Peyer's patch (tissue), 4 donors: Measurements from ENCODE around the gene NDUFS5. TPM values are rescaled to one million over a fixed set of nuclear protein-coding genes. Genes with fewer than 3 reads are reported as not detected.

Source experiments
- DNase-seq, 3 donors: peaks; one replicate each; pipeline ENCODE4 v3.0.0-alpha.2; 2017 to 2019
- H3K27ac ChIP-seq, 4 donors: fragments of 200-600 bp; sonication (generic); one replicate each; pipeline ENCODE4 v1.5.1; 2016 to 2019
- H3K27me3 ChIP-seq, 2 donors: fragments of 200-600 bp; sonication (generic); one replicate each; pipeline ENCODE4 v1.5.1; 2019
- H3K36me3 ChIP-seq, 3 donors: fragments of 200-600 bp; sonication (generic); one replicate each; pipeline ENCODE4 v1.5.1; 2016 to 2019
- H3K4me1 ChIP-seq, 4 donors: fragments of 200-600 bp; sonication (generic); one replicate each; pipeline ENCODE4 v1.5.1; 2016 to 2019
- H3K4me3 ChIP-seq, 4 donors: fragments of 200-600 bp; sonication (generic); 1 replicate in 3 of 4; 2 replicates in 1 of 4; pipeline ENCODE4 v1.5.1; 2016 to 2019; ENCODE audit warnings: mild to moderate bottlenecking in 1 of 4
- H3K9me3 ChIP-seq, 4 donors: fragments of 200-600 bp; sonication (generic); one replicate each; pipeline ENCODE4 v1.5.1; 2016 to 2019; ENCODE audit warnings: mild to moderate bottlenecking in 1 of 4
- POLR2A ChIP-seq, 2 donors: fragments of 450-650 bp; IDR thresholded peaks; one replicate each; pipeline ENCODE4 v1.5.1; 2017; ENCODE audit warnings: antibody characterized with exemption in 2 of 2, mild to moderate bottlenecking in 2 of 2, moderate library complexity in 2 of 2
- total RNA-seq, 4 donors: library from RNA; depleted of rRNA; stranded (reverse); fragments of >200 nt; gene quantifications; one replicate each; pipeline ENCODE4 v1.1.0, GENCODE V29; 2016
- TF ChIP-seq, protein P1 (sequence below), 6 experiments: fragments of 450-650 bp in 4 of 6; fragments of 200-600 bp in 2 of 6; sonication (generic) in 1 of 6; IDR thresholded peaks; one replicate each; pipeline ENCODE4 v1.5.1; 2017 to 2019; ENCODE audit warnings: antibody characterized with exemption in 6 of 6, mild to moderate bottlenecking in 3 of 6, moderate library complexity in 1 of 6

Gene NDUFS5
- total RNA-seq, 4 donors from 2014 or later: 192 to 562 (median 213) TPM

DNA sequence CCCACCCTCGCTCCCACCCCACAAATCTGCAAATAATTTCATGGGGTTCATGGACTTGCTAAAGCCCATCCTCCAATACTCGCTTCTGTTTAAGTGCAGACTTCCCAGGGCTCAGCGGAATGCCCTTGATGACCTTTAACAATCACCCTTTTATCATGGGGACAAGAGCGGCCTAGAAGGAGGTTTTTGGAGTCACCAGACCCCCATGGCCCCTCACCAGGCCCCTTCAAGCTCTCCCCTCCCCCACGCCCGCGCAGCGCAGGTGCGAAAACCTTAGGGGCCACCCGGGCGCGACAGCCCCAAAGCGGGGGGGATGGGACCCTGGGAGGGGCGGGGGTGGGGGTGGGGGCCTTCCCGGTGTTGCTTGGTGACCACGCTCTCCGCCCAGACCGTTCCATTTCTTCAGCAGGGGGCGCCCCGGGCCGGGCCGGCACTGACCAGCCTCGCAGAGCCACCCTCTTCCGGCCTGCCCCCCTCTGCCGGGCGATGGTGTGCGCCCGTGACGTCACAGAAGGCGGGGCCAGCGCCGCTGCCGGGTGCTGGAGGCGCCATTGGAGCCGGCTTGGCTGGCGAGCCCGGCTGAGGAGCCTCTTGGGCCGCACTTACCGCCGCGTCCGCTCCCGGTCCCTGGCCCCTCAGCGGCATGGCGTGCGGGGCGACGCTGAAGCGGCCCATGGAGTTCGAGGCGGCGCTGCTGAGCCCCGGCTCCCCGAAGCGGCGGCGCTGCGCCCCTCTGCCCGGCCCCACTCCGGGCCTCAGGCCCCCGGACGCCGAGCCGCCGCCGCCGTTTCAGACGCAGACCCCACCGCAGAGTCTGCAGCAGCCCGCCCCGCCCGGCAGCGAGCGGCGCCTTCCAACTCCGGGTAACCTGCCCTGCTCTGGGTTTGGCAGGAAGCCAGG, 35.2 kb upstream of the NDUFS5 start, which contains the start of gene AKIRIN1:
TSS of gene AKIRIN1 (plus strand) at position 539 of the 900 bp plus-strand sequence. CDS start at position 644, 105 bp downstream.
- peak; percentile 93 to 94 for TF ChIP-seq POLR2A (IDR thresholded peaks at IDR 0.05)
- TF ChIP-seq, protein P1, sequence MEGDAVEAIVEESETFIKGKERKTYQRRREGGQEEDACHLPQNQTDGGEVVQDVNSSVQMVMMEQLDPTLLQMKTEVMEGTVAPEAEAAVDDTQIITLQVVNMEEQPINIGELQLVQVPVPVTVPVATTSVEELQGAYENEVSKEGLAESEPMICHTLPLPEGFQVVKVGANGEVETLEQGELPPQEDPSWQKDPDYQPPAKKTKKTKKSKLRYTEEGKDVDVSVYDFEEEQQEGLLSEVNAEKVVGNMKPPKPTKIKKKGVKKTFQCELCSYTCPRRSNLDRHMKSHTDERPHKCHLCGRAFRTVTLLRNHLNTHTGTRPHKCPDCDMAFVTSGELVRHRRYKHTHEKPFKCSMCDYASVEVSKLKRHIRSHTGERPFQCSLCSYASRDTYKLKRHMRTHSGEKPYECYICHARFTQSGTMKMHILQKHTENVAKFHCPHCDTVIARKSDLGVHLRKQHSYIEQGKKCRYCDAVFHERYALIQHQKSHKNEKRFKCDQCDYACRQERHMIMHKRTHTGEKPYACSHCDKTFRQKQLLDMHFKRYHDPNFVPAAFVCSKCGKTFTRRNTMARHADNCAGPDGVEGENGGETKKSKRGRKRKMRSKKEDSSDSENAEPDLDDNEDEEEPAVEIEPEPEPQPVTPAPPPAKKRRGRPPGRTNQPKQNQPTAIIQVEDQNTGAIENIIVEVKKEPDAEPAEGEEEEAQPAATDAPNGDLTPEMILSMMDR (IDR thresholded peaks at IDR 0.05): peak in 5 of 6 experiments; percentile 20 to 30 (median 29)
- DNase-seq: peak; percentile 98 to 100 (median 99)
- peaks cover 0 to 24% (median 2%) of the 10 kb centered on the region in 4 donors for H3K4me1 ChIP-seq
- no peaks in the 10 kb centered on the region for H3K9me3 ChIP-seq
- H3K27ac ChIP-seq: peak within 1 kb of the TSS; percentile 87 to 99 (median 97)
- peaks cover 0 to 10% (median 0%) of the 10 kb centered on the region in 3 donors for H3K36me3 ChIP-seq
- peak within 1 kb of the TSS; percentile 73 to 100 (median 98) for H3K4me3 ChIP-seq
- no peaks in the 10 kb centered on the region for H3K27me3 ChIP-seq

DNA sequence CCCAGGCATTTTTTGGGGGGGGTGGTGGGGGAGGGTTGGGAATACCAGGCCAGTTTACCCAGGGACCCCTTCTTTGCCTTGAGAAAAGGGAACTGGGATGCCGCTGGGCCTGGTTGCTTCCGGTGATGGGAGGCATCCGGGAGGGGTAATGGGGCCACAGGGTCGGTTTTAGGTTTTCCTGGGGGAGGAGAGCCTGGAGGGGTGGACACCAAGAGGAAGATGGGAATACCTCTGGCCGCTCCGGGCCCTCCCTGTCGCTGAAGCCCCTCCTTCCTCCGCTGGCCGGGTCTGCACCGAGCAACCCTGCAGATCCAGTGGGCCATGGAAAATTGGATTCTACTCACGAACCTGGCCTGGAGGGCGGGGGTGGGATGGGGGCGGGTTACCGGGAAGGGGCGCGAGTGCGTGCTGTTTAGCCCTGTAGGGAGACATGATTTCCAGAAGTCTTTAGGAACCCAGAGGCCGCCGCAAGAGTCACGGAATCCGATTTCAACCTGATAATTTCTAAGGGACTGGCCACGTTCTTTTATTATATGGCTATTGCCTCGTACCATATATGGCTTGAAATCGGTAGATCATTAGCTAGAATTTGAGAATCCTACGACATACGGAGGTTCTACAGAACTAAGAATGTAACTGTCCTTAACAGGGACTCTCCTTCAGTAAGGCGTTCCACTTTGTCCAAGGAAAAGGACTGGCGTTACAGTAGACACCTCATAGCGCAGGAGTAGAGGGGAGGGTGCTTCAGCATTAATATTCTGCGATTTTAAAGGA, 34.3 kb upstream of the NDUFS5 start:
- Histone ChIP-seq H3K9me3 (no peaks in the 10 kb centered on the region), H3K4me1 (peaks cover 0 to 32% (median 2%) of the 10 kb centered on the region in 4 donors), H3K4me3 (peak overlapping the region; percentile 73 to 100 (median 98)), H3K27ac (peak overlapping the region; percentile 87 to 99 (median 97)), H3K27me3 (no peaks in the 10 kb centered on the region), H3K36me3 (peaks cover 0 to 14% (median 0%) of the 10 kb centered on the region in 3 donors)
- DNase-seq: peak; percentile 29 to 65 (median 51)
- no peak for TF ChIP-seq POLR2A (IDR thresholded peaks at IDR 0.05)
- TF ChIP-seq, protein P1 (IDR thresholded peaks at IDR 0.05): no peak

DNA sequence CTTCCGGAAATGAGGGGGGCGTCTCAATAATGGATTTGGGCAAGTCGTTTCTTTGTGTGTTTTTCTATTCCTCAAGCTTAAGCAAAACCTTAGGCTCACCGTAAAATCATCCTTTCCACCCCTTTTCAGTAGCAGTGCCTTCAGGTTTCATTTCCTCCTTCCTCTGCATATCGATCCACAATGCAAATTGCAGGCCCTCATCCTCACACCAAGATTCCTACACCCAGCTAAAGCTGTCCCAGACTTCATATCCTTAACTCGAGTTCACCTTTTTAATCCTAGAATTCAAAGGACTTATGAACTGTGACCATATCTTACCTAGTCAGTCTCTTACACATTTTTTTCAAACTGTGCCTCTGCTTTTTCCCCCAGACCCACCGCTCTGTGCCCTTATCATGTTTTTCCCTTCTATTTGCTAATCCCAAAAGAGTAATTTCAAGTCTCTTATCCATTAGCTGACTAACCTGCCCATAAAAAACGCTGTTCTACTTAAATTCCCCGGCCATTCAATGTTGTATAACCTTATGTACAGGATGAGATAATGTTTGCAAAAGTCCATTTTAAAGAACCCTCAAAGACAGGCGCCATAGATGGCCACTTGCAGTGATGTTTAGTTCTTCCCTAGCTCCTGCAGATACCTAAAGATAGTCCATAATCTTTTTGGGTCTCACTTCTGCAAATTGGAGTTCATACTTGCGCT, 33.6 kb upstream of the NDUFS5 start:
- no peak for DNase-seq
- peaks cover 0 to 38% (median 2%) of the 10 kb centered on the region in 4 donors for H3K4me1 ChIP-seq
- peaks cover 0 to 15% (median 0%) of the 10 kb centered on the region in 3 donors for H3K36me3 ChIP-seq
- peak overlapping the region; percentile 73 to 100 (median 98) for H3K4me3 ChIP-seq
- H3K9me3 ChIP-seq: no peaks in the 10 kb centered on the region
- peak overlapping the region; percentile 87 to 99 (median 97) for H3K27ac ChIP-seq
- TF ChIP-seq, protein P1 (IDR thresholded peaks at IDR 0.05): no peak
- TF ChIP-seq POLR2A (IDR thresholded peaks at IDR 0.05): no peak
- H3K27me3 ChIP-seq: no peaks in the 10 kb centered on the region

DNA sequence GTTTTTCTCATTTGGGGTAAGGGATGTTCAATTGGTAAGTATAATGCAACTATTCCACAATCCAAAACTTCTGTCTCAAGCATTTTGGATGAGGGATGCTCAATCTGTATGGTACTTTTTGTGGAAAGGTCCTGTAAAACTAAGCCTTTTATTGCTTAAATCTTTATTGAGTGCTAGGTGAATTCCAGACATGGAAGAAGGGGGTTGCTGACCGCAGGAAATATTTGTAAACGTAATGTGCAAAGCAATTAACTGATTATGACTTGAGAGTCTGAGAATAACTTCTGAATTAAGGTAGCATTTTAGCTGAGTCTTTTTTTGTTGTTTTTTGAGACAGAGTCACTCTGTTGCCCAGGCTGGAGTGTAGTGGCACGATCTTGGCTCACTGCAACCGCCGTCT, 32.0 kb upstream of the NDUFS5 start:
- DNase-seq: no peak
- no peak overlapping the region for H3K27ac ChIP-seq
- TF ChIP-seq, protein P1 (IDR thresholded peaks at IDR 0.05): no peak
- no peak for TF ChIP-seq POLR2A (IDR thresholded peaks at IDR 0.05)
- H3K27me3 ChIP-seq: no peaks in the 10 kb centered on the region
- H3K9me3 ChIP-seq: no peaks in the 10 kb centered on the region
- H3K36me3 ChIP-seq: peaks cover 0 to 32% (median 0%) of the 10 kb centered on the region in 3 donors
- no peak overlapping the region for H3K4me3 ChIP-seq
- peaks cover 0 to 42% (median 2%) of the 10 kb centered on the region in 4 donors for H3K4me1 ChIP-seq
